ENCODE measurements around the gene CPLANE1. TPM values are rescaled to one million over a fixed set of nuclear protein-coding genes. Genes with fewer than 3 reads are reported as not detected.
A peak's percentile ranks its signal among the peaks of the same experiment; 100 is the strongest.
"Not testable (repeated sequence)": the region's sequence is repeated elsewhere in the genome, so short reads cannot be mapped to it uniquely, and the experiment has no call there.

Gene CPLANE1
- total RNA-seq (2014; rRNA removed; shearing (Covaris generic); ENCODE audit: low replicate concordance): 1.7 and 16.7 TPM in 2 replicates

GRCh38 chr5:37248970-37249814, at the start of gene CPLANE1:
TSS of gene CPLANE1 (minus strand) at chr5:37249376. CDS start at chr5:37247698, 1,678 bp downstream.
- peak; percentile 81 for DNase-seq (ENCODE audit: low read depth)
- in situ Hi-C loops (cut with HindIII; ENCODE audit: low pct_unique_long_range_greater_than_20kb, low sequenced_read_pairs): no loop called here

GRCh38 chr5:37296313-37296712, 47.1 kb upstream of the CPLANE1 start:
- DNase-seq (ENCODE audit: low read depth); in situ Hi-C loops (cut with HindIII; ENCODE audit: low pct_unique_long_range_greater_than_20kb, low sequenced_read_pairs): not testable (repeated sequence)

- no peak for DNase-seq (ENCODE audit: low read depth)
- in situ Hi-C loops (cut with HindIII; ENCODE audit: low pct_unique_long_range_greater_than_20kb, low sequenced_read_pairs): no loop called here
These were observed 34.1 kb upstream of the CPLANE1 start for GRCh38 chr5:37283214-37283820.

GRCh38 chr5:37275511-37275910, 26.3 kb upstream of the CPLANE1 start:
- DNase-seq (ENCODE audit: low read depth): no peak
- in situ Hi-C loops (cut with HindIII; ENCODE audit: low pct_unique_long_range_greater_than_20kb, low sequenced_read_pairs): no loop called here

GRCh38 chr5:37272511-37272910, 23.3 kb upstream of the CPLANE1 start:
- in situ Hi-C loops (cut with HindIII; ENCODE audit: low pct_unique_long_range_greater_than_20kb, low sequenced_read_pairs): no loop called here
- peak; percentile 64 for DNase-seq (ENCODE audit: low read depth)

- in situ Hi-C loops (cut with HindIII; ENCODE audit: low pct_unique_long_range_greater_than_20kb, low sequenced_read_pairs): not testable (repeated sequence)
These were observed 18.9 kb upstream of the CPLANE1 start for GRCh38 chr5:37268100-37268499.

GRCh38 chr5:37255774-37256358, 6.7 kb upstream of the CPLANE1 start:
- no peak for DNase-seq (ENCODE audit: low read depth)
- in situ Hi-C loops (cut with HindIII; ENCODE audit: low pct_unique_long_range_greater_than_20kb, low sequenced_read_pairs): no loop called here

More at GRCh38 chr5:37268100-37268499, 18.9 kb upstream of the CPLANE1 start:
- DNase-seq (ENCODE audit: low read depth): not testable (repeated sequence)

GRCh38 chr5:37254581-37254980, 5.4 kb upstream of the CPLANE1 start:
- in situ Hi-C loops (cut with HindIII; ENCODE audit: low pct_unique_long_range_greater_than_20kb, low sequenced_read_pairs): no loop called here
- DNase-seq (ENCODE audit: low read depth): no peak

GRCh38 chr5:37251665-37252064, 2.5 kb upstream of the CPLANE1 start:
- no peak for DNase-seq (ENCODE audit: low read depth)
- in situ Hi-C loops (cut with HindIII; ENCODE audit: low pct_unique_long_range_greater_than_20kb, low sequenced_read_pairs): no loop called here

GRCh38 chr5:37249815-37250164, 614 bp upstream of the CPLANE1 start:
- DNase-seq (ENCODE audit: low read depth): no peak
- in situ Hi-C loops (cut with HindIII; ENCODE audit: low pct_unique_long_range_greater_than_20kb, low sequenced_read_pairs): no loop called here

GRCh38 chr5:37248421-37248969, 681 bp downstream of the CPLANE1 start:
- DNase-seq (ENCODE audit: low read depth): peak; percentile 6
- in situ Hi-C loops (cut with HindIII; ENCODE audit: low pct_unique_long_range_greater_than_20kb, low sequenced_read_pairs): no loop called here

- in situ Hi-C loops (cut with HindIII; ENCODE audit: low pct_unique_long_range_greater_than_20kb, low sequenced_read_pairs): no loop called here
- DNase-seq (ENCODE audit: low read depth): no peak
These were observed 1.7 kb downstream of the CPLANE1 start for GRCh38 chr5:37247496-37247895.

- DNase-seq (ENCODE audit: low read depth): no peak
- in situ Hi-C loops (cut with HindIII; ENCODE audit: low pct_unique_long_range_greater_than_20kb, low sequenced_read_pairs): no loop called here
These were observed 2.1 kb downstream of the CPLANE1 start for GRCh38 chr5:37247036-37247435.

- in situ Hi-C loops (cut with HindIII; ENCODE audit: low pct_unique_long_range_greater_than_20kb, low sequenced_read_pairs): no loop called here
These were observed 14.9 kb downstream of the CPLANE1 start for GRCh38 chr5:37234288-37234687.

GRCh38 chr5:37226377-37226776, 22.8 kb downstream of the CPLANE1 start:
- in situ Hi-C loops (cut with HindIII; ENCODE audit: low pct_unique_long_range_greater_than_20kb, low sequenced_read_pairs): no loop called here
- no peak for DNase-seq (ENCODE audit: low read depth)

More at GRCh38 chr5:37234288-37234687, 14.9 kb downstream of the CPLANE1 start:
- no peak for DNase-seq (ENCODE audit: low read depth)

GRCh38 chr5:37222181-37222580, 27.0 kb downstream of the CPLANE1 start:
- in situ Hi-C loops (cut with HindIII; ENCODE audit: low pct_unique_long_range_greater_than_20kb, low sequenced_read_pairs): no loop called here
- DNase-seq (ENCODE audit: low read depth): no peak

GRCh38 chr5:37220426-37220825, 28.8 kb downstream of the CPLANE1 start:
- in situ Hi-C loops (cut with HindIII; ENCODE audit: low pct_unique_long_range_greater_than_20kb, low sequenced_read_pairs); DNase-seq (ENCODE audit: low read depth): not testable (repeated sequence)

- in situ Hi-C loops (cut with HindIII; ENCODE audit: low pct_unique_long_range_greater_than_20kb, low sequenced_read_pairs); DNase-seq (ENCODE audit: low read depth): not testable (repeated sequence)
These were observed 29.8 kb downstream of the CPLANE1 start for GRCh38 chr5:37219384-37219783.

GRCh38 chr5:37217976-37218375, 31.2 kb downstream of the CPLANE1 start:
- in situ Hi-C loops (cut with HindIII; ENCODE audit: low pct_unique_long_range_greater_than_20kb, low sequenced_read_pairs): no loop called here
- no peak for DNase-seq (ENCODE audit: low read depth)

Data from Caki2 (cell line).